NCI-H460 (cell line): ENCODE data around the gene PRDM16. TPM values are rescaled to one million over a fixed set of nuclear protein-coding genes. Genes with fewer than 3 reads are reported as not detected.

Source experiments
- DNase-seq: peaks from one replicate; pipeline ENCODE4 v3.0.0-alpha.2; 2016; ENCODE audit warnings: low read depth; ENCODE audit errors: extremely low read depth
- total RNA-seq: library from RNA; depleted of rRNA; stranded (reverse); fragments of >200 nt; shearing (Covaris generic); gene quantifications from 2 replicates; pipeline ENCODE4 v1.2.3, GENCODE V29; 2014

Gene PRDM16
- total RNA-seq, 1 experiment from 2014 or later, result 2.2 TPM

DNA sequence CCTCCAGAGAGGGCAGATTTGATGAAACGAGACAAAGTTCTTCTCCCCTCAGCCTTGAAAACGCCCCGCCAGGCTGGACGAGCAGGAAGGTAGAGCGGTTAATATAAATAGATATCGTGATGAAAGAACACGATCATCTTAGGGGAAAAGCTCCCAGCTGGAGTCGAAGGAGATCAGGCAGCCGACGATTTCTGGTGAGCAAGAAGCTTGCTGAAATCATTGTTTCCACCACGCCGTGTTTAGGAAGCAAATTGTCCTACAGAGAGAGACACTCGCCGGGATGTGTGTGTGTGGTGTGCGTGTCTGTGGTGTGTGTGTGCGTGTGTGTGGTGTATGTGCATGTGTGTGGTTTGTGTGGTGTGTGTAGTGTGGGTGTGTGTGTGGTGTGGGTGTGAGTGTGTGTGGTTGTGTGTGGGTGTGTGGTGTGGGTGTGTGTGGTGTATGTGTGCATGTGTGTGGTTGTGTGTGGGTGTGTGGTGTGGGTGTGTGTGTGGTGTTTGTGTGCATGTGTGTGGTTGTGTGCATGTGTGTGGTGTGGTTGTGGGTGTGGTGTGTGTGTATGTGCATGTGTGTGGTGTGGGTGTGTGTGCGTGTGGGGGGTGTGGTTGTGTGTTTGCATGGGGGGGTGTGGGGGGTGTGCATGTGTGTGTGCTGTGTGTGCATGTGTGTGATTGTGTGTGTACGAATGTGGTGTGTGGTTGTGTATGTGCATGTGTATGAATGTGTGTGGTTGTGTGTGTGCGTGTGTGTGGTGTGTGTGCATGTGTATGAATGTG, 340.6 kb downstream of the PRDM16 start:
- no peak for DNase-seq

DNA sequence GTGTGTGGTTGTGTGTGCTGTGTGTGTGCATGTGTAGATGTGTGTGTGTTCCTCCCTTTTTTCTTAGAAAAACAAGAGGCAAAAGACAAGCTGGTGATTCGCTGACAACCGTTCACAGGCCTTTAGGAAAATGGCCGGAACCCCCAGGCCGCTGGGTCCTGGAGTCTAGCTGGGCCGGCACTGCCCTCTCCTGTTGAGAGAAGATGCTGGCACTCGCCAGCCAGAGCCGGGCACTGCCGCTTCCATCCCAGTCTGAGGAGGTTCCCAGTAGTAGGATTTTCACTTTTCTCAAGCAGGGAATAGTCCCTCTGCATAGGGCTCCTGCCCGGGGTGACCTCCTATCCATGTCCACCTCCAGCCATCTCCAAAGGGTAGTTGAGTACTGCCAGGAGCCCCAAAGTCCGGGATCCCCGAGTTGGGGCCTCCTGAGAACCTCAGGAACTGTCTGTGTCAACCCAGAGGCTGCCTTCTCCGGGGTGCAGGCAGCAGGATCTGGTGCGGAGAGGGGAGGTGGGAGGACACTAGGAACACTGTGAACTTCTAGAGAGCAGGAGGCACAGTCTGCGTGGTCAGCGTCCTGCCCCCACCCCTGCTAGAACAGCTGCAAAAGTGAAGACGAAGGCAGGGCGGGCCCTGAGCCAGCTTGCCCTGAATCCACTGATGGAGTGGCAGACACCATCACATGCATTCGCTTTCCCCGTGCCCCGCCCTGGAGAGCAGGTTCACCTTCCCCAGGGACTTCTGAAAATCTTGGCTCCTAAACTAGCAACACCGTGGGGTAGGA, 341.3 kb downstream of the PRDM16 start:
- DNase-seq, result peak; percentile 47

DNA sequence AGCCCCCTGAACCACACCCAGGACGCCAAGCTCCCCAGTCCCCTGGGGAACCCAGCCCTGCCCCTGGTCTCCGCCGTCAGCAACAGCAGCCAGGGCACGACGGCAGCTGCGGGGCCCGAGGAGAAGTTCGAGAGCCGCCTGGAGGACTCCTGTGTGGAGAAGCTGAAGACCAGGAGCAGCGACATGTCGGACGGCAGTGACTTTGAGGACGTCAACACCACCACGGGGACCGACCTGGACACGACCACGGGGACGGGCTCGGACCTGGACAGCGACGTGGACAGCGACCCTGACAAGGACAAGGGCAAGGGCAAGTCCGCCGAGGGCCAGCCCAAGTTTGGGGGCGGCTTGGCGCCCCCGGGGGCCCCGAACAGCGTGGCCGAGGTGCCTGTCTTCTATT, 342.8 kb downstream of the PRDM16 start:
- DNase-seq, result no peak

DNA sequence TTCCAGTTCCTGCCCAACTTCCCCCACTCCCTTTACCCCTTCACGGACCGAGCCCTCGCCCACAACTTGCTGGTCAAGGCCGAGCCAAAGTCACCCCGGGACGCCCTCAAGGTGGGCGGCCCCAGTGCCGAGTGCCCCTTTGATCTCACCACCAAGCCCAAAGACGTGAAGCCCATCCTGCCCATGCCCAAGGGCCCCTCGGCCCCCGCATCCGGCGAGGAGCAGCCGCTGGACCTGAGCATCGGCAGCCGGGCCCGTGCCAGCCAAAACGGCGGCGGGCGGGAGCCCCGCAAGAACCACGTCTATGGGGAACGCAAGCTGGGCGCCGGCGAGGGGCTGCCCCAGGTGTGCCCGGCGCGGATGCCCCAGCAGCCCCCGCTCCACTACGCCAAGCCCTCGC, 343.4 kb downstream of the PRDM16 start:
- no peak for DNase-seq

DNA sequence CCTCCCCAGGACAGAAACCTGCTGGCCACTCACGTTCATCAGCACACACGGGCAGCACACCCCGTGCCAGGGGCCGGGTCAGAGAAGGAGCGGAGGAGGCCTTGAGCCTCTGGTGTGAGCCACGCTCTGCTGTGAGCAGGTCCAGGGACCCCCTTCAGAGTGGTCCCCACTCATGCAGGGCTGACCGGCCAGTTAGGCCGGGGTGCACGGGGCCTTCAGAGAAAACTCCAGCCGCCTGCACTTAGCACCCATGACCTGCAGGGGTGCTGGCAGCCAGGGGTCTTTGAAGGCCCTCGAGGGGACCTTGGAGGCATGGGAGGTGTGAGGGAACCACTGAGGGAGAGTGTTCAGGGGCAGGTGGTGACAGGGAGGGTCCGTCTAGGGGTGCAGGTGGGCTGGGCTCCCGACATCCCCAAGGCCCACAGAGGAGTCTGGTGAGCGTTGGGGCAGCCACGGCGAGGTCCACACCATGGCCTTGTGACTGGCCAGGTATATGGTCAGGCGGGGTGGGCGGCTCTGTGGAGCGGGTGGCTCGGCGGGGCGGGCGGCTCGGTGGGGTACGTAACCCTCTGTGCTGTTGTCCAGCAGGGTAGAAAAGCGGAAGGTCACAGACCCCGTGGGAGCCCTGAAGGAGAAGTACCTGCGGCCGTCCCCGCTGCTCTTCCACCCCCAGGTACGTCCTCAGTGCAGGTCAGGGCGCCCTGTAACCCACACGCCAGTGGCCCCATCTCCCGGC, 345.1 kb downstream of the PRDM16 start:
- no peak for DNase-seq

DNA sequence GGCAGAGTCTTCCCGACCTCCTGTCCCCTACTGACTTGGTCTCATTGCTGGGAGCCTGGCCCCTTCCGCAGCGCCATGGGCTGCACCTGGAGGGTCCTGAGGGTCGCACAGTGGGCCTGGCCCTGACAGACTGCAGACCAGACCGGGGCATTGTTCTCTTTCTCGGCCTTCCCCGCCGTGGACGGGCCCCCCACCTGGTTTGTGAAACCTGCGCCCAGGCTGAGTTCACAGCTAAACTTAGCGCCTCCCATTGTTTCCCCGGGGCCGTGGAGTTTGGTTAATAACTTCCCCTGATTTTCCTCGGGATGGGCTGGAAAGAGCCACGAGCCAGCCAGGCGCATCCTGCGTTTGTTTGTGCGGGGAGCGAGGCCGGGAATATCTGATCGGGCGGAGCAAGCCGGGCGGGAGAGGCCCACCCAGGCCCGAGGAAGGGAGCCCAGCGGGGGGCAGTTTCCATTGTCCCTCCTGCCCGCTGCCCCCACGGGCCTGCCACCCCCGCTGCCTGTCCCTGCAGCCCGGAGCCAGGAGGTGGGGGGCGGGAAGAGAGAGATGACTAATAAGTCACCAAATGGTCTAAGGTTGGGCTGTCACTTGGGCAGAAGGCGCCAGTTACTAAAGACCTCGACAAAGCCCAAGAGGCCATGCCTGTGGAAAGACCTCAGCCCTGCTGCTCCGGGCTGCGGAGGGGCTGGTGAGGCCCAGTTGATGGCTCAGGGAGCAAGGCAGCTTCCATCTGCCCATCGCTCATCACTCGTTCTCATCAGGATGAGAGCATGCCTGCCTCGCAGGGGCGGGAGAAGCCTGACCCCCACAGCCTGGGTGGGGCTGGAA, 346.5 kb downstream of the PRDM16 start:
- DNase-seq, result no peak

DNA sequence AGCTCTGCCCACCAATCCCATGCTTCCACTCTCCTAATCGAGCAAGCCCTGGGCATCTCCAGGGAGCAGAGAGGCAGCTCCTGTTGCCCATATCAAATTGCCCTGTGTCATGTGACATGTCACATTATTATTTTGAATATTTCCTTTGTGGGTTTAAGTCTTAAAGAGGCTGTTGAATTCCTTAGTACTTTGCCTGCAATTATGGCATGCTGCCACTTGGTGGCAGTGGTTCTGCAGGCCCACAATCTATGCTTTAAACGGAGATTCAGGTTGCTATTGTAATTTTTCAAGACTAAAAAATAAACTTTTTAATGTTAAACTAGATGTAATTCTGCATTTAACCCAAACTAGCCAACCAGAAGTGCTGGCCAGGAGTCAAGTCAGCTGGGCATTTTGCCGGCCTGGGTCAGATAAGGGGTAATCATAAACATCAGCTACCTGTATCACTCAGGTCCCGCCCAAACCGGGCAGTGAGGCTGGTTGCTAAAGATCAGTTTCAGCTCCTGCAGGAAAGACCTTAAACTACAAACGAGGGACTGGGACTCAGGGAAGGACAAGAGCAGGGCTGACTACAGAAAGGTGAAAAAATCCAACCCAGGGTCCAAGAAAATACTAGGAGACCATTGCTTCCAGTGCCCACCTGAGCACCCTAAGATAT, 348.2 kb downstream of the PRDM16 start:
- DNase-seq, result no peak

DNA sequence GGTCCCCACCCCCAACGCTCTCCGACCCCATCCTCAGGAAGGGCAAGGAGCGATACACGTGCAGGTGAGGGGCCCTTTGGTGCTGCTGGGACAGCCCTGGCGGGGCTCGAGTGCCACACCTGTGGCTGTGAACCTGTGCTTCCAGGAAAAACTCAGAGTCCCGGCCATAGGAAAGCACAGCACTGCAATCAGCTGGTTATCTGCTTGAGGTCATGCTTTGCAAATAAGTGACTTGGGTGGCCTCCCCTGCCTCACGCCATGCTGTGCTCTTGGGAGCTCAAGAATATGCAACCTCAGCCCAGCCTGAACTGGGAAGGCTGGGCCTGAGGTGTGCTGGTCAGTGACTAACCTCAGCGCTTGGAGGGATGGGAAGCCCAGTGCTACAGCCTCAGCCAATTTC, 348.9 kb downstream of the PRDM16 start:
- no peak for DNase-seq

DNA sequence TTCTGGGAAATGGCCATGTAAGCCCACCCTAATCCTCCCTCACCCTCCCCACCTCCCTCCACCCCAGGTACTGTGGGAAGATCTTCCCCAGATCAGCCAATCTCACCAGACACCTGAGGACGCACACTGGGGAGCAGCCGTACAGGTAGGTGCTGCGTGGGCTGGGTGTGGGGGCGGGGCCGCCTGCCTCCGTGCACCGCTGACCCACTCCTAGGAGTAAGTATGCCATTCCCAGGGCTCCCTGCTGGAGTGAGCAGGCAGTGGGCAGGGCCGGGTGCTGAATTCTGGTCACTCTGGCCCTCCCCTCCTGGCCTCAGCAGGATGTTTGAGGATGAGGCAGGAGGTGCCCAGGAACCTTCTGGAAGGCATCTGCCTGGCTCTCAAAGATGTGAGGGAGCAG, 349.6 kb downstream of the PRDM16 start:
- DNase-seq, result no peak

DNA sequence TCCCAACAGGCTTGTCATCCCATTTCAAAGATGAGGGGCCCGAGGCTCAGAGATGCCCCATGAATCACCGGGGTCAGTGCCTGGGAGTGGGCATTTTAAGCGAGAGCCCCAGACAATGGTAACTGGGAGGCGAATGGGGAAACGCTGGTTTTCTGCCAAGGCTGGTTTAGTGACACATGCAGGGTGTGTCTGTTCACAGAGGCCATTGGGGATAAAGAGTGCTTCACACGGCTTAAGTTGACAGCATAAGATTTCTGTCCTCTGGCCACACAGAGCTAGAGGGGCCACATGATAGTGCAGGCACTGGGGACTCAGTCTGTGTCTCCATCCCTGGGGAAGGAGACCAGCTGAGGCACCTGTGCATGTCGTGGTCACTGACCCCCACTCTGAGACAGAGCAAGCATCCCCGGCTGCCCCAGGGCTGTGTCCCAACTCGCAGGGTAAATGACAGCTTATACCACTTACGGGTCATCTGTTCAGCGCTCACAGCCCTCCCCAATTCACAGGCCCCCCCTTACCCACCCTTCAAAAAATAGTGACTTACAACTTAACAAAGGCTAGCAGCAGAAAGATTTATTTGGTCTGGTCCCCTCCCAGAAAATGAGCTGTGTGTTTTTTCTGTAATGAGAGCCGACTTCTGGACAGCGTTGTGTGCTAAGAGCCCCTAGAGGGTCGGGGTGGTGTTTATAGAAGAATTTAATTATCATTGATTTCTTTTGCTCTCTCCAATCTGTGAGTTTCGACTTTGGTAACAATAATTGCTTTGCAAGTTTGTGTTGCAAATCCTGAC, 350.6 kb downstream of the PRDM16 start:
- DNase-seq, result peak; percentile 12

DNA sequence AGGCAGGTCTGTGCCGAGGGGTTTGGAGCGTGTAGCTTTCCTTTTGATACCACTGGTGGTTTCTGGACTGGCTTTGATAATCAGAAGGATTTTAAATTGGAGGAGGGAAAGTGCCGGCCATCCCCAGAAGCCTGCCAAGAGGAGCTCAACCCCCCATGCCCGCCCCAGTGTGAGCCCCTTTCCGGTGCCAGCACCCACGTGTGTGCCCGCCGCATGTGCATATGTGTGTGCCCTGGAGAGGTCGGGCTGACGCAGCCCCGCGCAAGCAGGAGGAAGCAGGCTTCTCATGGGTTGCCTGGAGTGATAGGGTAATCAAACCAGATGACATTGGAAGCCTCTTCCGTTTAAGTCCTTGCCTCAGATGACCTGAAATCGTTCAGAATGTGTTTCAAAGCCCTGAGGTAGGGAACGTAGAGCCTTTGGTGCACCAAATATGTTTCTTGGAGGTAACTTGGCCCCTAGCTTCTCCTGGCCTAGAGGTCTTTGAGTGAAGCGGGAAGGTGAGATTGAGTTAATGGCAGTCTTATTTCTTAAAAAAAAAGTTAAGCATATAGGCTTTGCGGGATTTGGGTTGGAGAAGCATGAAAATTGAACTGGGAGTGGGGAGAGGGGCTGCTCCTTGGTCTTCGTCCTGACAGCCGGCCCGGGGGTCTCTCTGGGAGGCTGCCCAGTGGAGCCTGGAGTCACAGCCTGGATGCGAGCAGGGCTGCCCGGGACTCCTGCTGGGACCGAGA, 351.4 kb downstream of the PRDM16 start:
- no peak for DNase-seq

DNA sequence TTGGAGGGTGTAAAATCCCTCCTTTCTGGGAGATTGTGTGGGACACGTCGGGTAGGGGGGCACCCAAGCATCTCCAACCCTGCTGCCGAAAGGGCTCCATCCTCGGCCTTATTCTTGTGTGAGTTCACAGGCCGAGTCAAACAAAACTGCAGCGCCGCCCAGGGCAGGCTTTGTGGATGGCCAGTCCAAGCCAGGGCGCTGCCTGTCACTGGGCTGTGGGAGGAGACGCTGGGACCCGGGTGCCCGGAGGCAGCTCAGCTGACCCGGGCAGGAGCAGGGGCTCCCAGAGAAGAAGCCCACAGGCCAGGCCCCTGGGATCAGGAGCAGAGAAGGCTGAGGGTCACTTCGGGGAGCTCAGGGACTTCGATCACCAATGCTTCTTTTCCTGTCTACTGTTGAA, 353.6 kb downstream of the PRDM16 start:
- DNase-seq, result no peak

DNA sequence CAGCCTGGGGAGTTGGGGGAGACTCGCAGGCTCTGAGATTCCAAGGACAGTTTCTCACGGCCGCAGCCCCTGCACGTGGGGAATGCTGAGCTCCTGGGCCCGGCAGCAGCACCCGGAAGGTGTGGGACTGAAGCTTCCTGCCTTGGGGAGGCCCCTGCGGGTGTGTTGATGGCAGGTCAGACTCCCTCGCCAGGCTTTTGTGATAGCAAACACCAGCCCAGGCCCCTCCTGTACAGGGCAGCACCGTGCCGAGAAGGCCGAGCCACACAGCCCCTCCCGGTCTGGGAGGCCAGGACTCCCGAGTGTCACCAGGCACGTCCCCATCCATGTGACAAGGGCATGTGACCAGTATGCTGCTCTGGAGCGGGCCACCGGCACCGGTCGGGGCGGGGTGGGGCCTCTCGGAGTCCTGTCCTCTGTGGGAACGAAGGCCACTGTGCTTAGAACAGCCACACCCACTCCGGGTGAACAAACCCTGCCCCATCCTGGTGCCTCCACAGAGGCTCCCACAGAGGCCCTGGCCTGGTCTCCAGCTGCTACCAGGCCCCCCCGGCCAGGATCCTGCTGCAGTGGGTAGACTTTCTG, 354.3 kb downstream of the PRDM16 start:
- no peak for DNase-seq

DNA sequence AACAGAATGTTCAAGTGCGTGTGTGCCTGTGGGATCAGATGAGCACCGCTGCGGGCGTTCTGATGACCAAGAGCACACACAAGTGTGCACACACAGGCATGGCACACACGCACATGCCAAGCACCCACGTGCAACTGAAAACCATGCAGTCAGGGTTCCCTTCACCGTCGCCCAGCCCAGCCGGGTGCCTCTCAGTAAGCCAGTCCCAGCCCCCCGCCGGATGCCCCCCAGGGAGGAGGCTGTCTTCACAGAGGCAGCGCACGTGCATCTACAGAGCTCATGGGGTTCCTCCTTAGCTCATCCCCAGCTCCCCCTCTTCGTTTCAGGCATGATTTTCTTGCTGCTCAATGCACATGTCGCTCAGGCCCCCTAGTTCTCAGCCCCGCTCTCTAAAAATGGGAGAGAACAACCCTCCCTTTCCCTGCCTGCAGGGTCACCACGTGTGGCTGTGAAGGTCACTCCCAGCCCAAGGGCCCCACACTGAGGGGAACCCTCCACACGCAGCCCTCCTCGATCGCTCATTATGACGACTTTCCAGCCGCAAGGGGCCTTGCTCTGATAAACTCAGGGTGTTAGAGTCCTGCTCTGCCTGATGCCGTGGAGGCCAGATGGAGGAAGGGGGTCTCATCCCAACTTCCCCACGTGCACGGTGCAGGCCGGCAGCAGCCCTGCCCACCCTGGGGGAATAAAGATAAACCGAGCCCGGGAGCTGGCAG, 355.1 kb downstream of the PRDM16 start:
- no peak for DNase-seq

DNA sequence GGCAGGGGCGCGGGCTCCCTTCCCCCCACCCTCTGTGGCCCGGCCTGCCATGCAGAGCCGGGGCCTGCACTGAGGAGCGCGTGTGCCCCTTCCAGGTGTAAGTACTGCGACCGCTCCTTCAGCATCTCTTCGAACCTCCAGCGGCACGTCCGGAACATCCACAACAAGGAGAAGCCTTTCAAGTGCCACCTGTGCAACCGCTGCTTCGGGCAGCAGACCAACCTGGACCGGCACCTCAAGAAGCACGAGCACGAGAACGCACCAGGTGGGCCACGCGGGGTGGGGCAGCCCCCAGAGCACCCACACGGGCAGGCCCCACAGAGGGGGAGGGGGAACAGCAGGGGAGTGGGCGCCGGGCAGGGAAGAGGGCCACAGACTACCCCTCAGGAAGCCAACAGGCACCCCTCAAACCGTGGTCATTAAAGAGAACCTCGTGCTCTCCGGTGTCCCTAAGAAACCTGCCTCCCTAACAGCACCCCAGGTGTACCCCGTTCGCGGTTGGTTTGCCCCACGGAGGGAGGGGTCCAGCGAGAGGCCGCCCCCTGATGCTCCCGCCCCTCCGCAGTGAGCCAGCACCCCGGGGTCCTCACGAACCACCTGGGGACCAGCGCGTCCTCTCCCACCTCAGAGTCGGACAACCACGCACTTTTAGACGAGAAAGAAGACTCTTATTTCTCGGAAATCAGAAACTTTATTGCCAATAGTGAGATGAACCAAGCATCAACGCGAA, 356.6 kb downstream of the PRDM16 start:
- no peak for DNase-seq

DNA sequence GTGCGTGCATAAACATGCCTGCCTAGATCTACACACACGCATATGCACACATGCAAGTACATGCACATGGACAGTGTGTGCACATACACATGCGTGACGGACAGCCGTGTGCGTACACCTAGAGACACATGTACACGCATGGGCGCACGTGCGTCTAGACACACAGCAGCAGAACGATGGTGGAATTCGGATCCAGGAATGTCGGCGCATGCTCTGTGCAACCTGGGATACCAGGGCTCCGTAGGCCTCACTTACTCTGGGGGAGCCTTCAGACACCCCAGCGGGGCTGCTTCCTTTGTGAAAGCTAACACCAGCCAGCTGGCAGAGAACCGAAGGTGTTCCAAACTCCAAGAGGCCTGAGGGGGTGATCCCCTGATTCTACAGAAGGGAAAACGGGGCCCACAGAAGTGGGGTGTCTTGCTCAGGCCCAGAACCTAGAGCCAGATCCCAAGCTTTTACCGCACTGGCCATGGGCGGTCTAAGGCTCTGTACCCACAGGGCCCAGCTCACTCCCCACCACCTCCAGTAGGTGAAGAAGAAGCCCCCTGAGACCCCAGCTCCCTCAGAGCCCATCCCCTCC, 358.0 kb downstream of the PRDM16 start:
- no peak for DNase-seq
